HEK293T (cell line): ENCODE results near the gene TBR1.

Source experiments
- ARNT ChIP-seq: fragments of 450-650 bp; IDR thresholded peaks from 2 replicates; pipeline ENCODE4 v1.6.1; 2017; ENCODE audit warnings: mild to moderate bottlenecking
- BHLHE40 ChIP-seq: fragments of 450-650 bp; IDR thresholded peaks from 2 replicates; pipeline ENCODE4 v1.6.1; 2016; ENCODE audit warnings: mild to moderate bottlenecking, moderate library complexity, borderline replicate concordance
- FOXA1 ChIP-seq: fragments of 450-650 bp; IDR thresholded peaks from 2 replicates; pipeline ENCODE4 v1.6.1; 2016; ENCODE audit warnings: mild to moderate bottlenecking
- FOXK2 ChIP-seq: fragments of 450-650 bp; IDR thresholded peaks from 2 replicates; pipeline ENCODE4 v1.6.1; 2016; ENCODE audit warnings: mild to moderate bottlenecking
- FOXM1 ChIP-seq: fragments of 450-650 bp; IDR thresholded peaks from 2 replicates; pipeline ENCODE4 v1.6.1; 2017; ENCODE audit warnings: mild to moderate bottlenecking, borderline replicate concordance
- HDGF ChIP-seq: fragments of 450-650 bp; IDR thresholded peaks from 2 replicates; pipeline ENCODE4 v1.6.1; 2017; ENCODE audit warnings: antibody characterized with exemption, borderline replicate concordance
- LEF1 ChIP-seq: fragments of 450-650 bp; IDR thresholded peaks from 2 replicates; pipeline ENCODE4 v1.6.1; 2017; ENCODE audit warnings: mild to moderate bottlenecking, borderline replicate concordance
- PKNOX1 ChIP-seq: fragments of 450-650 bp; IDR thresholded peaks from 2 replicates; pipeline ENCODE4 v1.6.1; 2016
- SP1 ChIP-seq: fragments of 450-650 bp; IDR thresholded peaks from 2 replicates; pipeline ENCODE4 v1.6.1; 2017
- SUZ12 ChIP-seq: fragments of 450-650 bp; IDR thresholded peaks from 2 replicates; pipeline ENCODE4 v1.6.1; 2016; ENCODE audit warnings: mild to moderate bottlenecking
- TARDBP ChIP-seq: fragments of 450-650 bp; IDR thresholded peaks from 2 replicates; pipeline ENCODE4 v1.6.1; 2016
- ZNF384 ChIP-seq: fragments of 450-650 bp; IDR thresholded peaks from 2 replicates; pipeline ENCODE4 v1.6.1; 2016

DNA sequence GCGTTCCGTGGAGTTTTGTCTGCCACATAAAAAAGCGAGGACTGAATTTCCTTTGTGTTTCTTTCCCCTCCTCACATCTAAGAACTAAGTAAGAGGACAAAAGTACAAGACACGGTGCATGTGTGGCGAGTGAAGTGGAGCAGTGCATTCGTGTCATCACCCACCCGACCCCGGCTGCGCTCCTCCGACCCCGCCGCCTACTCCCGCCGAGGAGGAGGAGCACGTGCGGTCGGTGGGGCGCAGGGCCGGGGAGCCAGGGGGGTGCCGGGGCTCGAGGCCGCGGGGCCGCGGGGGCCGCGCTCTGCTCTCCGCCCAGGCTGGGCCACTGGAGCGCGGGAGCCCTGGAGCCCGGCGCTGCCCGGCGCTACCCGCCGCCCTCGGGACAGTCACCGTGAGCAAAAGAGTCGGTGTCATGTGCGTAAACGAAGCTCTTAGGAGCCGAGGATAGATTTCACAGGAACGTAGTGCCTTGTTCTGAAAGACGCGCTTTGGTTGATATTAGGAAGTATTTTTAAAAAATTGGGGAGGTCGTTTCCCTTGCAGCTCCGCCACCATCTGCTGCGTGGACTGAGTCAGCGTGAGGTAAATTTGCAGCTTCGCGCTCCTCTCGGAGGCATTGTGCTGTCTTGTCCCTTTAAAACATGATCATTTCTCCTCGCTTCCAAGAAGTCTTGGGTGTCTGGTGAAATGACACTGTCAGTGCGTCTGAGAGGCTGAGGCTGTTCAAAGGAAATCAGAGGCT is 11.0 kb downstream of the TBR1 start:
- TF ChIP-seq TARDBP (no peak), HDGF (no peak), FOXM1 (no peak), SP1 (no peak), PKNOX1 (no peak), BHLHE40 (no peak), SUZ12 (no peak), ZNF384 (no peak), LEF1 (no peak), FOXA1 (no peak), ARNT (no peak), FOXK2 (no peak)
